AG04449 (cell line): Measurements from ENCODE around the gene STIMATE.

Experiments used
- CTCF ChIA-PET: fragments of 350-600 bp; formaldehyde crosslinking; extraction: SDS; loops from one replicate; lab custom pipeline; 2021; ENCODE audit warnings: antibody characterized with exemption; lab: Yijun Ruan, JAX
- POLR2A ChIA-PET: fragments of 400-600, 350-600 bp; formaldehyde crosslinking; extraction: SDS; loops from one replicate; lab custom pipeline; 2020; ENCODE audit warnings: antibody characterized with exemption, inconsistent platforms; lab: Yijun Ruan, JAX
- DNase-seq: peaks from one replicate; pipeline ENCODE4 v3.0.0-alpha.2; 2010; ENCODE audit warnings: low read depth, low spot score
- H3K4me3 ChIP-seq: 2 replicates; pipeline ENCODE4 v1.5.1; 2011; ENCODE audit warnings: low read depth, mild to moderate bottlenecking, control low read depth, low read length
- CTCF ChIP-seq: IDR thresholded peaks from one replicate; pipeline ENCODE4 v1.5.1; 2011; ENCODE audit warnings: mild to moderate bottlenecking, moderate library complexity, low read length, control low read depth, inconsistent platforms; ENCODE audit not compliant: insufficient read depth; ENCODE audit errors: missing control alignments

STIMATE gene

GRCh38 chr3:52813810-52814209 is 83.5 kb downstream of the STIMATE start:
- H3K4me3 ChIP-seq, result no peak overlapping the region
- DNase-seq, result no peak
- no peak for TF ChIP-seq CTCF
- POLR2A ChIA-PET, result no interaction called here
- CTCF ChIA-PET, result no interaction called here

GRCh38 chr3:52811452-52812011 is 85.8 kb downstream of the STIMATE start:
- no peak overlapping the region for H3K4me3 ChIP-seq
- DNase-seq, result no peak
- CTCF ChIA-PET, result interaction anchor here (0.9 to 2.3 kb wide), 2 partner anchors 10 to 18 kb away, joined by 3 to 10 read pairs; no protein-coding TSS in a partner anchor
- no peak for TF ChIP-seq CTCF
- POLR2A ChIA-PET, result no interaction called here

GRCh38 chr3:52810923-52811322 is 86.4 kb downstream of the STIMATE start:
- H3K4me3 ChIP-seq, result no peak overlapping the region
- no peak for DNase-seq
- POLR2A ChIA-PET, result no interaction called here
- CTCF ChIA-PET, result no interaction called here
- no peak for TF ChIP-seq CTCF

GRCh38 chr3:52809662-52810377 is 87.5 kb downstream of the STIMATE start:
- TF ChIP-seq CTCF, result no peak
- no peak for DNase-seq
- no peak overlapping the region for H3K4me3 ChIP-seq
- ChIA-PET POLR2A (no interaction called here), CTCF (no interaction called here)

DNA sequence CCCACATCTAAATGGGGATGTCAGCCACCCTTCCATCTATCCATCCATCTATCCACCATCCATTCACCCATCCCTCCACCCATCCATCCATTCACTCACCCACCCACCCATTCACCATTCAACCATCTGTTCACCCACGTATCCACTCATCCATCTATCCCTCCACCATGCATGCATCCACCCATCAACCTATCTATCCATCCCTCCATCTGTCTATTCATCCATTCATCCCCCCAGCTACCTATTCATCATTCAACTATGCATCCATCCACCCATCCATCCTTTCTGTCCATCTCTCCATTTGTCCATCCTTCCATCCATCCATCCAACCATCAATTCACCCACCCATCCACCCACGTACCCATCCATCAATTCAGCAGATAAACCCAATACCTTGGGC is 88.2 kb downstream of the STIMATE start:
- ChIA-PET POLR2A (no interaction called here), CTCF (interaction anchor here (1.3 kb wide), 1 partner anchor 10 kb away, joined by 3 read pairs; no protein-coding TSS in a partner anchor)
- no peak overlapping the region for H3K4me3 ChIP-seq
- DNase-seq, result no peak
- TF ChIP-seq CTCF, result no peak

- POLR2A ChIA-PET, result no interaction called here
- CTCF ChIA-PET, result interaction anchor here (1.2 kb wide), 1 partner anchor 15 kb away, joined by 4 read pairs; no protein-coding TSS in a partner anchor
- no peak for DNase-seq
- H3K4me3 ChIP-seq, result no peak overlapping the region
- no peak for TF ChIP-seq CTCF
Measured at GRCh38 chr3:52805270-52806039, 91.9 kb downstream of the STIMATE start.
